GM12878 (cell line): ENCODE results near the gene EXOC4. TPM values are rescaled to one million over a fixed set of nuclear protein-coding genes. Genes with fewer than 3 reads are reported as not detected.

Source experiments
- ATAC-seq: fragments of 200-7000 bp; cut with Tn5 transposase; 3 replicates; pipeline ENCODE4 v1.9.1; 2020; ENCODE audit warnings: mild to moderate bottlenecking, moderate library complexity
- BruUV-seq: library from RNA; stranded (reverse); fragments of 400-500 nt; replicated peaks from 2 replicates; lab custom pipeline; 2021; lab: Mats Ljungman, UMichigan
- CTCF ChIA-PET: fragments of 300-600 bp; sonication (Branson Sonifier 250); formaldehyde crosslinking; extraction: SDS; loops from one replicate; lab custom pipeline; 2021; ENCODE audit warnings: inconsistent platforms; lab: Yijun Ruan, JAX
- POLR2A ChIA-PET: fragments of 350-600 bp; formaldehyde crosslinking; extraction: SDS; loops from one replicate; lab custom pipeline; 2021; ENCODE audit warnings: inconsistent platforms; lab: Charles Lee
- RAD21 ChIA-PET: fragments of 300-600 bp; sonication (Branson Sonifier 250); formaldehyde crosslinking; loops from one replicate; lab custom pipeline; 2023; ENCODE audit warnings: antibody characterized with exemption; ENCODE audit not compliant: unreplicated experiment; lab: Charles Lee
- SMC1A ChIA-PET: fragments of 300-600 bp; sonication (Branson Sonifier 250); formaldehyde crosslinking; loops from one replicate; lab custom pipeline; 2023; ENCODE audit not compliant: unreplicated experiment, uncharacterized antibody; lab: Charles Lee
- DNase-seq: peaks from one replicate; pipeline ENCODE4 v3.0.0-alpha.2; 2011; ENCODE audit warnings: low read depth, low spot score
- FAIRE-seq: peaks from 3 replicates; lab custom pipeline; 2011; peaks lifted over from hg19 to GRCh38; lab: Jason Lieb, UNC
- H2AFZ ChIP-seq: 2 replicates; pipeline ENCODE4 v1.6.0; 2011; ENCODE audit warnings: low read depth, low read length, control low read depth; ENCODE audit not compliant: control insufficient read depth
- H3K27ac ChIP-seq: 2 replicates; pipeline ENCODE4 v1.5.1; 2011; ENCODE audit warnings: control low read depth; ENCODE audit not compliant: control insufficient read depth, insufficient read depth
- H3K27me3 ChIP-seq, 2 experiments: replicated peaks in 1 of 2; 2 replicates each; pipeline versions ENCODE4 v1.6.0 to v1.6.1; 2011; ENCODE audit warnings: low read length in 1 of 2; ENCODE audit not compliant: control insufficient read depth in 2 of 2, insufficient read depth in 2 of 2
- H3K36me3 ChIP-seq, 2 experiments: 2 replicates each; pipeline ENCODE4 v1.5.1; 2011; ENCODE audit warnings: low read length in 1 of 2; ENCODE audit not compliant: control insufficient read depth in 2 of 2, insufficient read depth in 2 of 2
- H3K4me1 ChIP-seq: 2 replicates; pipeline ENCODE4 v1.6.1; 2011; ENCODE audit warnings: mild to moderate bottlenecking, low read length, moderate library complexity, mixed read lengths; ENCODE audit not compliant: control insufficient read depth, insufficient read depth
- H3K4me2 ChIP-seq: 2 replicates; pipeline ENCODE4 v1.6.0; 2011; ENCODE audit warnings: control low read depth; ENCODE audit not compliant: control insufficient read depth, insufficient read depth
- H3K4me3 ChIP-seq: fragments of 200-600 bp; sonication (generic); 2 replicates; pipeline ENCODE4 v1.5.1; 2016
- H3K79me2 ChIP-seq: 2 replicates; pipeline ENCODE4 v1.6.0; 2011; ENCODE audit warnings: low read length; ENCODE audit not compliant: control insufficient read depth, insufficient read depth
- H3K9ac ChIP-seq: 2 replicates; pipeline ENCODE4 v1.8.0; 2011; ENCODE audit warnings: low read length, control low read depth, mixed read lengths; ENCODE audit not compliant: control insufficient read depth, insufficient read depth
- H3K9me3 ChIP-seq: replicated peaks from 3 replicates; pipeline ENCODE4 v1.5.1; 2011; ENCODE audit warnings: mild to moderate bottlenecking, low read length; ENCODE audit not compliant: control insufficient read depth, insufficient read depth
- H4K20me1 ChIP-seq: 2 replicates; pipeline ENCODE4 v1.6.0; 2011; ENCODE audit not compliant: control insufficient read depth, insufficient read depth
- BMI1 ChIP-seq: fragments of 450-650 bp; IDR thresholded peaks from 2 replicates; pipeline ENCODE4 v1.6.1; 2016; ENCODE audit warnings: mild to moderate bottlenecking, moderate library complexity, borderline replicate concordance
- KDM1A ChIP-seq: fragments of 200-600 bp; sonication (generic); IDR thresholded peaks from 2 replicates; pipeline ENCODE4 v1.6.1; 2016; ENCODE audit warnings: borderline replicate concordance
- MYB ChIP-seq: fragments of 150-350 bp; IDR thresholded peaks from 2 replicates; pipeline ENCODE4 v1.6.1; 2014; ENCODE audit warnings: mild to moderate bottlenecking, low read depth, low read length, borderline replicate concordance
- NR2F1 ChIP-seq: fragments of 450-650 bp; conservative IDR thresholded peaks from 2 replicates; pipeline ENCODE4 v1.6.1; 2017; ENCODE audit warnings: mild to moderate bottlenecking
- POLR2A ChIP-seq: IDR thresholded peaks from 2 replicates; pipeline ENCODE4 v1.6.1; 2011; ENCODE audit warnings: low read depth, mild to moderate bottlenecking, low read length
- RCOR1 ChIP-seq: conservative IDR thresholded peaks from 2 replicates; pipeline ENCODE4 v1.6.1; 2012; ENCODE audit warnings: low read depth, low read length, improper control_type of control experiment
- RFX5 ChIP-seq: IDR thresholded peaks from 2 replicates; pipeline ENCODE4 v1.6.1; 2011; ENCODE audit warnings: low read depth, low read length, improper control_type of control experiment
- SREBF1 ChIP-seq: IDR thresholded peaks from 2 replicates; pipeline ENCODE4 v1.6.1; 2012; ENCODE audit warnings: mild to moderate bottlenecking, low read length
- TAF1 ChIP-seq: IDR thresholded peaks from 2 replicates; pipeline ENCODE4 v1.6.1; 2011; ENCODE audit warnings: mild to moderate bottlenecking, low read depth, low read length, borderline replicate concordance
- ZBTB40 ChIP-seq: fragments of 450-650 bp; IDR thresholded peaks from 2 replicates; pipeline ENCODE4 v1.6.1; 2016; ENCODE audit warnings: mild to moderate bottlenecking, moderate library complexity, borderline replicate concordance
- ZZZ3 ChIP-seq: IDR thresholded peaks from 2 replicates; pipeline ENCODE4 v1.6.1; 2011; ENCODE audit warnings: low read depth; ENCODE audit not compliant: control insufficient read depth, insufficient read length
- WGBS: methylation state at CpG from one replicate; pipeline ENCODE4 v1.1.6; 2016; ENCODE audit warnings: low lambda C conversion rate; ENCODE audit not compliant: insufficient replicate concordance, insufficient coverage; ENCODE audit errors: missing lambda C conversion rate; 5-methylcytosine and 5-hydroxymethylcytosine counted together
- in situ Hi-C: fragments of 300-500 bp; cut with MboI; formaldehyde crosslinking; loops from 9 replicates; pipeline ENCODE4 v1.14.3; 2018; ENCODE audit warnings: mixed read lengths
- intact Hi-C: fragments of 100-400 bp; cut with micrococcal nuclease; formaldehyde crosslinking; loops from one replicate; pipeline ENCODE4 v1.14.2; 2022; ENCODE audit not compliant: unreplicated experiment
- polyA plus RNA-seq, 11 experiments: library from polyadenylated mRNA; depleted of rRNA in 4 of 11; unstranded in 6 of 11; stranded (reverse) in 5 of 11; fragments of >200 nt; fragmentation: Nextera tagmentation in 4 of 11; fragmentation: Illumina TruSeq in 1 of 11; extraction: Ambion mirVana in 4 of 11; extraction: Trizol in 1 of 11; gene quantifications; 1 replicate in 1 of 11; 2 replicates in 10 of 11; pipeline versions ENCODE4 v1.2.1 to v1.2.3, GENCODE V29; 2011 to 2016; ENCODE audit warnings: inconsistent platforms in 2 of 11, missing spikeins in 2 of 11, low read depth in 1 of 11
- total RNA-seq, 4 experiments: library from RNA; depleted of rRNA in 3 of 4; stranded (reverse); fragments of >200 nt in 3 of 4; fragmentation: Illumina TruSeq in 1 of 4; extraction: Trizol in 1 of 4; gene quantifications; 2 replicates each; pipeline versions ENCODE4 v1.2.1 to v1.2.3, GENCODE V29; 2013 to 2021
- TF ChIP-seq, protein P1 (sequence below): IDR thresholded peaks from 2 replicates; pipeline ENCODE4 v1.6.1; 2011; ENCODE audit warnings: borderline replicate concordance, low read depth, mild to moderate bottlenecking, moderate library complexity, low read length; ENCODE audit not compliant: insufficient read depth, poor library complexity, severe bottlenecking

EXOC4 gene
- total and polyA plus RNA-seq, 10 of the 15 experiments (the other 5 are each of a cell fraction or from before 2014, with no cell fraction given): 13.2 to 44.5 (median 29.6) TPM

DNA sequence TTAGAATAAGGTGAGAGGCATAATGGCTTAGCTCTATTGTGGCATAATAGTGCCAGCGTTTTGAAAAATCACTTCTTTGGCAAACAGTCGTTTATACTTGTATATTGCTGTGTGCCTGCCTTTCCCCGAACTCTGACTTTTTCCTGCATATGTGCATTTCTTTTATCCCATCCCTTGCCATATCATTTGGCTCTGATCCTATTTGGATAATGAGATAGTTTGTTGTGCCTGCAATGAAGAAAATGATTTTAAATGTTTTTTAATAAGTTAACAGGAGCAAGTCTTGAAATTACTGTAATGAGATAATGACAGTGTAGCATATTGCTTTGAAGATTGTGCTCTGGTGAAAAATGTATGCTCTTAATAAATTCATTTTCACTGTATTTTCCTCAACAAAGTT lies 586.2 kb downstream of the EXOC4 start:
- FAIRE-seq (no peak), ATAC-seq (no peak), DNase-seq (no peak)
- H3K4me2 ChIP-seq: no peak overlapping the region
- no peak overlapping the region for H2AFZ ChIP-seq
- H3K9me3 ChIP-seq: no peaks in the 10 kb centered on the region
- H3K4me3 ChIP-seq: no peak overlapping the region
- WGBS: 98% methylated on average over 3 of the region's 3 CpGs
- CTCF ChIA-PET: interaction anchor here (0.6 kb wide), 1 partner anchor 13 kb away, joined by 3 read pairs; no protein-coding TSS in a partner anchor
- no TSS peak for BruUV-seq
- H3K27ac ChIP-seq: no peak overlapping the region
- RAD21 ChIA-PET: no interaction called here
- POLR2A ChIA-PET: no interaction called here
- in situ Hi-C loops: no loop called here
- no peaks in the 10 kb centered on the region for H4K20me1 ChIP-seq
- no peaks in the 10 kb centered on the region for H3K4me1 ChIP-seq
- SMC1A ChIA-PET: no interaction called here
- TF ChIP-seq, protein P1, sequence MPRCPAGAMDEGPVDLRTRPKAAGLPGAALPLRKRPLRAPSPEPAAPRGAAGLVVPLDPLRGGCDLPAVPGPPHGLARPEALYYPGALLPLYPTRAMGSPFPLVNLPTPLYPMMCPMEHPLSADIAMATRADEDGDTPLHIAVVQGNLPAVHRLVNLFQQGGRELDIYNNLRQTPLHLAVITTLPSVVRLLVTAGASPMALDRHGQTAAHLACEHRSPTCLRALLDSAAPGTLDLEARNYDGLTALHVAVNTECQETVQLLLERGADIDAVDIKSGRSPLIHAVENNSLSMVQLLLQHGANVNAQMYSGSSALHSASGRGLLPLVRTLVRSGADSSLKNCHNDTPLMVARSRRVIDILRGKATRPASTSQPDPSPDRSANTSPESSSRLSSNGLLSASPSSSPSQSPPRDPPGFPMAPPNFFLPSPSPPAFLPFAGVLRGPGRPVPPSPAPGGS: no peak
- TF ChIP-seq RCOR1 (no peak), MYB (no peak), POLR2A (no peak)
- TF ChIP-seq, all 136 proteins: peak for 0
- Histone ChIP-seq H3K9ac (no peak overlapping the region), H3K27me3 (no peaks in the 10 kb centered on the region), H3K79me2 (no peaks in the 10 kb centered on the region), H3K36me3 (no peaks in the 10 kb centered on the region)
- intact Hi-C loops: no loop called here

DNA sequence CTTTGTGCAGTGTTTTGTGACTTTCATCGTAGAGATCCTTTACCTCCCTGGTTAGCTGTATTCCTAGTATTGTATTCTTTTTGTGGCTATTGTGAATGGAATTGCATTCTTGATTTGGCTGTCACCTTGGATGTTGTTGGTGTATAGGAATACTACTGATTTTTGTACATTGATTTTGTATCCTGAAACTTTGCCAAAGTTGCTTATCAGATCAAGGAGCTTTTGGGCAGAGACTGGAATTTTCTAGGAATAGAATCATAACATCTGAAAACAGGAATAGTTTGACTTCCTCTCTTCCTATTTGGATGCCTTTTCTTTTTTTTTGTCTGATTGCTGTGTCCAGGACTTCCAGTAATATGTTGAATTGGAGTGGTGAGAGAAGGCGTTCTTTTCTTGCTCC lies 590.5 kb downstream of the EXOC4 start:
- ATAC-seq (no peak), DNase-seq (no peak), FAIRE-seq (no peak)
- ChIA-PET SMC1A (no interaction called here), POLR2A (no interaction called here), CTCF (interaction anchor here (1.9 kb wide), 1 partner anchor 11 kb away, joined by 6 read pairs; no protein-coding TSS in a partner anchor), RAD21 (no interaction called here)
- no peak overlapping the region for H3K4me2 ChIP-seq
- no peak overlapping the region for H2AFZ ChIP-seq
- intact Hi-C loops: no loop called here
- no peaks in the 10 kb centered on the region for H3K79me2 ChIP-seq
- H3K27ac ChIP-seq: no peak overlapping the region
- H3K27me3 ChIP-seq: no peaks in the 10 kb centered on the region
- in situ Hi-C loops: no loop called here
- BruUV-seq: no TSS peak
- H3K36me3 ChIP-seq: no peaks in the 10 kb centered on the region
- no peaks in the 10 kb centered on the region for H3K9me3 ChIP-seq
- H3K4me1 ChIP-seq: no peaks in the 10 kb centered on the region
- no peak overlapping the region for H3K9ac ChIP-seq
- H4K20me1 ChIP-seq: no peaks in the 10 kb centered on the region
- 97% methylated on average over 2 of the region's 2 CpGs for WGBS
- no peak overlapping the region for H3K4me3 ChIP-seq
- TF ChIP-seq SREBF1 (no peak), TAF1 (no peak), KDM1A (no peak), BMI1 (no peak), RFX5 (no peak), NR2F1 (no peak), ZBTB40 (no peak), ZZZ3 (no peak)
